Forelimb muscle (tissue), 1 donor: Measurements from ENCODE around the gene TRPC3. TPM values are rescaled to one million over a fixed set of nuclear protein-coding genes. Genes with fewer than 3 reads are reported as not detected.

Source experiments
- DNase-seq: peaks from one replicate; pipeline ENCODE4 v3.0.0-alpha.2; 2013; ENCODE audit warnings: low read depth
- polyA plus RNA-seq: library from polyadenylated mRNA; unstranded; fragments of 120-200 nt; gene quantifications from one replicate; pipeline ENCODE4 v1.2.1, GENCODE V29; 2013; ENCODE audit not compliant: insufficient read length

The TRPC3 gene
- polyA plus RNA-seq, 1 donor = 0.62 TPM

GRCh38 chr4:121873604-121874003 is 78.3 kb downstream of the TRPC3 start:
- DNase-seq = no peak

GRCh38 chr4:121869841-121870822 is 81.7 kb downstream of the TRPC3 start, which contains the start of gene BBS7:
Gene BBS7 (minus strand): TSS chr4:121870474. CDS start chr4:121870313, 161 bp downstream.
- DNase-seq = peak; percentile 88

- DNase-seq = no peak
Measured at GRCh38 chr4:121863799-121864198, 88.1 kb downstream of the TRPC3 start.

- DNase-seq = no peak
Measured at GRCh38 chr4:121861426-121861825, 90.4 kb downstream of the TRPC3 start.

GRCh38 chr4:121860121-121860520 is 91.7 kb downstream of the TRPC3 start:
- DNase-seq = no peak

- DNase-seq = no peak
Measured at GRCh38 chr4:121851354-121851753, 100.5 kb downstream of the TRPC3 start.

GRCh38 chr4:121846662-121847061 is 105.2 kb downstream of the TRPC3 start:
- no peak for DNase-seq

- DNase-seq = no peak
Measured at GRCh38 chr4:121842862-121843261, 109.0 kb downstream of the TRPC3 start.

GRCh38 chr4:121838136-121838535 is 113.7 kb downstream of the TRPC3 start:
- no peak for DNase-seq

GRCh38 chr4:121829511-121829910 is 122.3 kb downstream of the TRPC3 start:
- no peak for DNase-seq

Other genes with a start within 250 kb of the TRPC3 start
- 1.5 TPM for gene SMIM43, start 186.9 kb downstream of the TRPC3 start, polyA plus RNA-seq
- 26.9 TPM for gene EXOSC9, start 150.7 kb downstream of the TRPC3 start, polyA plus RNA-seq
- gene CCNA2, start 128.2 kb downstream of the TRPC3 start, polyA plus RNA-seq = 13.8 TPM
- 12.8 TPM for gene BBS7, start 81.6 kb downstream of the TRPC3 start, polyA plus RNA-seq
- gene BLTP1, start 200.3 kb upstream of the TRPC3 start, polyA plus RNA-seq = 43.8 TPM